Heart right ventricle (tissue), 16 donors: ENCODE measurements around the gene RUVBL2. TPM values are rescaled to one million over a fixed set of nuclear protein-coding genes. Genes with fewer than 3 reads are reported as not detected.
"Not testable (repeated sequence)": the region's sequence is repeated elsewhere in the genome, so short reads cannot be mapped to it uniquely, and the experiment has no call there.

ENCODE experiments used
- ATAC-seq, 8 donors: fragments of 200-7000 bp; cut with Tn5 transposase; one replicate each; pipeline ENCODE4 v1.9.1; 2020; ENCODE audit warnings: mild to moderate bottlenecking in 8 of 8, moderate library complexity in 8 of 8, moderate number of reproducible peaks in 1 of 8
- DNase-seq, 2 donors: peaks; one replicate each; pipeline ENCODE4 v3.0.0-alpha.2; 2020
- H3K27ac ChIP-seq, 10 donors: fragments of 200-600 bp; sonication (generic) in 2 of 10; one replicate each; pipeline versions ENCODE4 v1.5.0 to v1.8.0; 2020 to 2022; ENCODE audit warnings: mild to moderate bottlenecking in 3 of 10
- H3K27me3 ChIP-seq, 7 donors: fragments of 200-600 bp; one replicate each; pipeline ENCODE4 v1.8.0; 2021 to 2022; ENCODE audit warnings: mild to moderate bottlenecking in 2 of 7
- H3K36me3 ChIP-seq, 9 donors: fragments of 200-600 bp; sonication (generic) in 1 of 9; one replicate each; pipeline versions ENCODE4 v1.5.0 to v1.8.0; 2020 to 2022; ENCODE audit warnings: mild to moderate bottlenecking in 2 of 9
- H3K4me1 ChIP-seq, 9 donors: fragments of 200-600 bp; sonication (generic) in 1 of 9; one replicate each; pipeline versions ENCODE4 v1.5.0 to v1.8.0; 2020 to 2022; ENCODE audit warnings: mild to moderate bottlenecking in 4 of 9
- H3K4me3 ChIP-seq, 10 donors: fragments of 200-600 bp; sonication (generic) in 2 of 10; one replicate each; pipeline versions ENCODE4 v1.5.0 to v1.8.0; 2020 to 2022; ENCODE audit warnings: mild to moderate bottlenecking in 7 of 10, moderate library complexity in 2 of 10
- H3K9me3 ChIP-seq, 11 donors: fragments of 200-600 bp in 10 of 11; sonication (generic) in 2 of 11; one replicate each; pipeline versions ENCODE4 v1.5.0 to v1.8.0; 2013 to 2022; ENCODE audit warnings: mild to moderate bottlenecking in 2 of 11, control low read depth in 1 of 11, moderate library complexity in 1 of 11
- WGBS, 2 donors: extraction: QIAGEN DNeasy Blood & Tissue Kit; methylation state at CpG; one replicate each; pipeline ENCODE4 v1.1.7; 2013; ENCODE audit warnings: inconsistent platforms in 1 of 2; 5-methylcytosine and 5-hydroxymethylcytosine counted together
- intact Hi-C, 10 donors: fragments of 100-400 bp; cut with DNase I; formaldehyde crosslinking; loops; one replicate each; pipeline versions ENCODE4 v1.11.1 to v1.14.2; 2022
- polyA plus RNA-seq, 2 donors: library from polyadenylated mRNA; stranded (reverse); fragments of 200-250 nt; gene quantifications; one replicate each; pipeline ENCODE4 v1.2.3, GENCODE V29; 2013
- total RNA-seq, 10 donors: library from RNA; stranded (reverse); fragmentation: NEBNext Ultra II Directional in 3 of 10; extraction: Animal tissue kit (Norgen Biotek cat#: 25700) in 3 of 10; gene quantifications; one replicate each; pipeline versions ENCODE4 v1.2.1 to v1.2.4, GENCODE V29; 2021 to 2023
- TF ChIP-seq, protein P1 (sequence below), 9 donors: fragments of 200-600 bp; sonication (generic) in 2 of 9; IDR thresholded peaks; one replicate each; pipeline versions ENCODE4 v1.5.0 to v1.8.0; 2021 to 2022; ENCODE audit warnings: antibody characterized with exemption in 9 of 9, mild to moderate bottlenecking in 5 of 9, moderate library complexity in 1 of 9
- donor health status: Arrhythmogenic right ventricular cardiomyopathy.
- donor health status: ischemic (EF 13 %, LVEDD 7.1; RV severe dilation, severe dysfunction).
- donor health status: healthy with polysubstance abuse.
- donor health status: DM: no; HTN: yes; CAD: no.
- donor health status: DM: no; HTN: no; CAD: no.
- donor health status: ischemic (EF 25% LVEDD 6.9; RV normal size, moderate dysfunction).
- donor health status: ischemic (EF 25% LVEDD 5.7; RV mildly dilated, moderate dysfunction).
- donor health status: healthy.
- donor health status: DM: yes; HTN: yes; CAD: no.
- donor health status: Ischemic cardiomyopathy.
- donor health status: ischemic (EF 35%, LVEDD 5.7; RV mildly dilated, moderate dysfunction).
- donor health status: nonischemic (EF 11% LVEDD 7.7; RV severe dilation, severe dysfunction).
- donor health status: DM: yes; HTN: yes; CAD: no.
- donor health status: PGD.
- donor health status: ischemic (EF 29% LVEDD 5.4; RV normal size, mild dysfunction).
- donor health status: nonischemic (EF 23%, LVEDD 6.1; RV moderate dilation, normal function).

Gene RUVBL2
- total and polyA plus RNA-seq, 12 donors, result 40.1 to 108 (median 49.8) TPM

- not testable (repeated sequence) for ATAC-seq
Measured at GRCh38 chr19:49025599-49025998, 31.9 kb downstream of the RUVBL2 start.

GRCh38 chr19:49028686-49029085 lies 35.0 kb downstream of the RUVBL2 start:
- DNase-seq, H3K9me3 ChIP-seq, H3K36me3 ChIP-seq, H3K27ac ChIP-seq, ATAC-seq, intact Hi-C loops, H3K4me3 ChIP-seq, H3K4me1 ChIP-seq, H3K27me3 ChIP-seq: not testable (repeated sequence)
- 83 to 89% methylated on average over 3 to 8 of the region's 9 CpGs for whole genome bisulfite sequencing, 2 donors

More at GRCh38 chr19:49025599-49025998, 31.9 kb downstream of the RUVBL2 start:
- intact Hi-C loops, H3K4me3 ChIP-seq, H3K27me3 ChIP-seq, DNase-seq, H3K36me3 ChIP-seq, H3K27ac ChIP-seq, H3K9me3 ChIP-seq, H3K4me1 ChIP-seq: not testable (repeated sequence)
- 73 to 74% methylated on average over 22 to 23 of the region's 23 CpGs for WGBS, 2 donors

- H3K4me3 ChIP-seq, H3K4me1 ChIP-seq, H3K27ac ChIP-seq, intact Hi-C loops, H3K36me3 ChIP-seq, H3K9me3 ChIP-seq, ATAC-seq, DNase-seq, H3K27me3 ChIP-seq: not testable (repeated sequence)
- 80 to 81% methylated on average over 14 of the region's 14 CpGs for WGBS, 2 donors
Measured at GRCh38 chr19:49029749-49030148, 36.1 kb downstream of the RUVBL2 start.

- H3K27me3 ChIP-seq, H3K4me3 ChIP-seq, H3K4me1 ChIP-seq, DNase-seq, H3K36me3 ChIP-seq, ATAC-seq, intact Hi-C loops, H3K27ac ChIP-seq, H3K9me3 ChIP-seq: not testable (repeated sequence)
- WGBS, 2 donors, result 84 to 97% methylated on average over 5 to 6 of the region's 8 CpGs
Measured at GRCh38 chr19:49030323-49030722, 36.6 kb downstream of the RUVBL2 start.

GRCh38 chr19:49031642-49032301 lies 38.1 kb downstream of the RUVBL2 start, which contains the start of gene CGB2:
Gene CGB2, plus strand, starts transcription at chr19:49031890. Its CDS starts 206 bp downstream, at chr19:49032096.
- TF ChIP-seq, protein P1, sequence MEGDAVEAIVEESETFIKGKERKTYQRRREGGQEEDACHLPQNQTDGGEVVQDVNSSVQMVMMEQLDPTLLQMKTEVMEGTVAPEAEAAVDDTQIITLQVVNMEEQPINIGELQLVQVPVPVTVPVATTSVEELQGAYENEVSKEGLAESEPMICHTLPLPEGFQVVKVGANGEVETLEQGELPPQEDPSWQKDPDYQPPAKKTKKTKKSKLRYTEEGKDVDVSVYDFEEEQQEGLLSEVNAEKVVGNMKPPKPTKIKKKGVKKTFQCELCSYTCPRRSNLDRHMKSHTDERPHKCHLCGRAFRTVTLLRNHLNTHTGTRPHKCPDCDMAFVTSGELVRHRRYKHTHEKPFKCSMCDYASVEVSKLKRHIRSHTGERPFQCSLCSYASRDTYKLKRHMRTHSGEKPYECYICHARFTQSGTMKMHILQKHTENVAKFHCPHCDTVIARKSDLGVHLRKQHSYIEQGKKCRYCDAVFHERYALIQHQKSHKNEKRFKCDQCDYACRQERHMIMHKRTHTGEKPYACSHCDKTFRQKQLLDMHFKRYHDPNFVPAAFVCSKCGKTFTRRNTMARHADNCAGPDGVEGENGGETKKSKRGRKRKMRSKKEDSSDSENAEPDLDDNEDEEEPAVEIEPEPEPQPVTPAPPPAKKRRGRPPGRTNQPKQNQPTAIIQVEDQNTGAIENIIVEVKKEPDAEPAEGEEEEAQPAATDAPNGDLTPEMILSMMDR (IDR thresholded peaks at IDR 0.05), result peak in 5 of 9 donors; percentile 11 to 46 (median 31)
- H3K4me3 ChIP-seq, DNase-seq, intact Hi-C loops, H3K36me3 ChIP-seq, H3K27ac ChIP-seq, H3K4me1 ChIP-seq, ATAC-seq, H3K9me3 ChIP-seq: not testable (repeated sequence)
- WGBS, 2 donors, result 19 to 24% methylated on average over 28 of the region's 28 CpGs
- peaks cover 0 to 11% (median 8%) of the 10 kb centered on the region in 7 donors for H3K27me3 ChIP-seq

GRCh38 chr19:49036815-49037214 lies 43.1 kb downstream of the RUVBL2 start, which contains the start of gene CGB1:
Gene CGB1, minus strand, starts transcription at chr19:49036895. Its CDS starts 184 bp downstream, at chr19:49036711.
- H3K36me3 ChIP-seq, H3K27ac ChIP-seq, DNase-seq, H3K9me3 ChIP-seq, intact Hi-C loops, H3K4me1 ChIP-seq, H3K4me3 ChIP-seq, H3K27me3 ChIP-seq, ATAC-seq: not testable (repeated sequence)
- WGBS, 2 donors, result 43 to 50% methylated on average over 17 to 18 of the region's 18 CpGs
- TF ChIP-seq, protein P1 (IDR thresholded peaks at IDR 0.05), result peak in 7 of 9 donors; percentile 6 to 36 (median 22)

GRCh38 chr19:49038111-49038510 lies 44.4 kb downstream of the RUVBL2 start:
- H3K4me1 ChIP-seq, H3K27me3 ChIP-seq, ATAC-seq, H3K36me3 ChIP-seq, H3K27ac ChIP-seq, intact Hi-C loops, H3K9me3 ChIP-seq, DNase-seq, H3K4me3 ChIP-seq: not testable (repeated sequence)
- 92 to 94% methylated on average over 6 of the region's 8 CpGs for WGBS, 2 donors

GRCh38 chr19:49038557-49039276 lies 45.0 kb downstream of the RUVBL2 start:
- H3K27me3 ChIP-seq, ATAC-seq, H3K4me3 ChIP-seq, H3K27ac ChIP-seq, DNase-seq, H3K4me1 ChIP-seq, H3K36me3 ChIP-seq, H3K9me3 ChIP-seq, intact Hi-C loops: not testable (repeated sequence)
- WGBS, 2 donors, result 84% methylated on average over 26 of the region's 26 CpGs

- intact Hi-C loops, H3K36me3 ChIP-seq, H3K4me1 ChIP-seq, H3K27ac ChIP-seq, DNase-seq, H3K4me3 ChIP-seq, H3K27me3 ChIP-seq, H3K9me3 ChIP-seq, ATAC-seq: not testable (repeated sequence)
- 60 to 79% methylated on average over 9 of the region's 9 CpGs for WGBS, 2 donors
Measured at GRCh38 chr19:49039736-49040135, 46.0 kb downstream of the RUVBL2 start.
